BE2C (cell line): ENCODE results near the gene SYNGR2.

ENCODE experiments used
- DNase-seq: peaks from one replicate; pipeline ENCODE4 v3.0.0-alpha.2; 2020
- H3K27me3 ChIP-seq: fragments of 250-450 bp; sonication (Bioruptor Pico); 2 replicates; pipeline ENCODE4 v1.5.1; 2020; ENCODE audit warnings: mild to moderate bottlenecking
- H3K36me3 ChIP-seq: fragments of 250-450 bp; sonication (Bioruptor Pico); 2 replicates; pipeline ENCODE4 v1.5.1; 2020; ENCODE audit warnings: mild to moderate bottlenecking
- H3K4me1 ChIP-seq: fragments of 250-450 bp; sonication (Bioruptor Pico); 2 replicates; pipeline ENCODE4 v1.5.1; 2020
- H3K4me3 ChIP-seq: 2 replicates; pipeline ENCODE4 v1.5.1; 2011; ENCODE audit warnings: low read depth, low read length
- H3K9me3 ChIP-seq: fragments of 250-450 bp; sonication (Bioruptor Pico); 2 replicates; pipeline ENCODE4 v1.5.1; 2020
- CTCF ChIP-seq: IDR thresholded peaks from 2 replicates; pipeline ENCODE4 v1.5.1; 2012; ENCODE audit warnings: mild to moderate bottlenecking, low read depth, low read length

The SYNGR2 gene

GRCh38 chr17:78128551-78129350, 39.6 kb upstream of the SYNGR2 start, which contains the start of gene TMC6:
TMC6 (minus strand) TSS chr17:78128755; CDS start chr17:78126832, 1,923 bp downstream.
- 0 out of 2 replicates have a peak, but pooled peaks cover 4% of the 10 kb centered on the region for H3K27me3 ChIP-seq
- H3K9me3 ChIP-seq = no peaks in the 10 kb centered on the region
- peak within 1 kb of the TSS; percentile 69 for H3K4me3 ChIP-seq
- H3K36me3 ChIP-seq = no peaks in the 10 kb centered on the region; the same call in 1 of the 2 replicates
- DNase-seq = peak; percentile 51
- TF ChIP-seq CTCF = no peak
- H3K4me1 ChIP-seq = peaks cover 24% of the 10 kb centered on the region

- no peak for TF ChIP-seq CTCF
- no peak for DNase-seq
- no peaks in the 10 kb centered on the region for H3K9me3 ChIP-seq
- no peaks in the 10 kb centered on the region; the same call in 1 of the 2 replicates for H3K36me3 ChIP-seq
- peak overlapping the region; percentile 69 for H3K4me3 ChIP-seq
- H3K4me1 ChIP-seq = peaks cover 23% of the 10 kb centered on the region
- H3K27me3 ChIP-seq = 0 out of 2 replicates have a peak, but pooled peaks cover 4% of the 10 kb centered on the region
Observed at GRCh38 chr17:78129351-78130089, 38.9 kb upstream of the SYNGR2 start.

- 0 out of 2 replicates have a peak, but pooled peaks cover 4% of the 10 kb centered on the region for H3K27me3 ChIP-seq
- peaks cover 18% of the 10 kb centered on the region for H3K4me1 ChIP-seq
- H3K36me3 ChIP-seq = no peaks in the 10 kb centered on the region; the same call in 1 of the 2 replicates
- no peak for DNase-seq
- no peak for TF ChIP-seq CTCF
- H3K9me3 ChIP-seq = no peaks in the 10 kb centered on the region
- H3K4me3 ChIP-seq = no peak overlapping the region
Observed at GRCh38 chr17:78130090-78130436, 38.3 kb upstream of the SYNGR2 start.

- no peaks in the 10 kb centered on the region for H3K9me3 ChIP-seq
- 0 out of 2 replicates have a peak, but pooled peaks cover 4% of the 10 kb centered on the region for H3K27me3 ChIP-seq
- no peak for DNase-seq
- no peaks in the 10 kb centered on the region for H3K36me3 ChIP-seq
- no peak for TF ChIP-seq CTCF
- H3K4me1 ChIP-seq = peaks cover 13% of the 10 kb centered on the region
- no peak within 1 kb of the TSS for H3K4me3 ChIP-seq
Observed at GRCh38 chr17:78130437-78131101, 37.8 kb upstream of the SYNGR2 start, which contains the start of gene TMC8. TMC8 (plus strand) TSS chr17:78130771; CDS start chr17:78131589, 818 bp downstream.

DNA sequence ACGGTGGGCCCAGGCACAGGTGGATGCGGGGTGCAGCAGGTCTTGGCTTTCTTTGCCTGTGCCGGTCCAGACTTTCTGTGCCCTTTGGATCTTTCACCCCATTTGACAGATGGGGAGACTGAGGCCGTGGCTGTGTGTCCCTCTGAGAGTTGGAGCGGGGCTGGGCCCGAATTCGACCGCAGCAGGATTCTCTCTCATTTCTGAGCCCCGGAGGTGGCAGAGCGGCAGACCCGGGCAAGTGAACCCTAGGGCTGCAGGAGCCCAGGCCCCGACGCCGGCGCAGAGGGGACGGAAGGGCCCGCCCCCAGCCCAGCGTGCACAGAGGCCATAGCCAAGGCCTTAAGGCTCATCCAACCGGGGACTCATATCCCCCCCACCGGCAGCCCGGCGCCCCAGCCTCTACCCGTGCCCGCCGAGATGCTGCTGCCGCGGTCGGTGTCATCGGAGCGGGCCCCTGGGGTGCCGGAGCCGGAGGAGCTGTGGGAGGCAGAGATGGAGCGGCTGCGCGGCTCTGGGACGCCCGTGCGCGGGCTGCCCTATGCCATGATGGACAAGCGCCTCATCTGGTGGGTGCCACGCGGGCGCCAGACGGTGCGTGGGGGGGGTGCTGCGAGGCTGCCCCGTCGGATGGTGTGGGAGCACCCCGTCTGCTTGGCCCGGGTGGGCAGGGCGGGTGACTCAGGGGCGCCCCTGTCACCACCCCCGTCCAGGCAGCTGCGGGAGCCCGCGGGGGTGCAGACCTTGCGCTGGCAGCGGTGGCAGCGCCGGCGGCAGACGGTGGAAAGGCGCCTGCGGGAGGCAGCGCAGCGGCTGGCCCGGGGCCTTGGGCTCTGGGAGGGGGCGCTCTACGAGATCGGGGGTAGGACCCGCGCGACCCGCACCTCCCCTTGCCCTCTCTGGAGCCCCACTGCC, 37.0 kb upstream of the SYNGR2 start:
- Histone ChIP-seq H3K4me3 (no peak overlapping the region), H3K4me1 (peaks cover 4% of the 10 kb centered on the region), H3K36me3 (no peaks in the 10 kb centered on the region), H3K9me3 (no peaks in the 10 kb centered on the region), H3K27me3 (0 out of 2 replicates have a peak, but pooled peaks cover 4% of the 10 kb centered on the region)
- DNase-seq = peak; percentile 18
- no peak for TF ChIP-seq CTCF
